Stimulated activated naive CD8-positive, alpha-beta T cell treated with anti-CD3 and anti-CD28 coated beads, Interleukin-15, Interleukin-2, amounts not matched to agents 100 ng/mL and 50 ng/mL, for 24 hours (primary cell): ENCODE data around the gene TMEM42.

Source experiments
- H3K27ac Mint-ChIP-seq: one replicate; pipeline ENCODE4 v1.8.0; 2021; ENCODE audit warnings: mild to moderate bottlenecking, mixed read lengths
- H3K27me3 Mint-ChIP-seq: one replicate; pipeline ENCODE4 v1.8.0; 2021; ENCODE audit warnings: mixed read lengths
- H3K36me3 Mint-ChIP-seq: one replicate; pipeline ENCODE4 v1.8.0; 2021; ENCODE audit warnings: low read depth, mixed read lengths
- H3K4me1 Mint-ChIP-seq: one replicate; pipeline ENCODE4 v1.8.0; 2021; ENCODE audit warnings: low read depth, mixed read lengths
- H3K4me3 Mint-ChIP-seq: one replicate; pipeline ENCODE4 v1.8.0; 2021; ENCODE audit warnings: mild to moderate bottlenecking, mixed read lengths
- H3K9me3 Mint-ChIP-seq: one replicate; pipeline ENCODE4 v1.8.0; 2021; ENCODE audit warnings: mixed read lengths

Gene TMEM42

DNA sequence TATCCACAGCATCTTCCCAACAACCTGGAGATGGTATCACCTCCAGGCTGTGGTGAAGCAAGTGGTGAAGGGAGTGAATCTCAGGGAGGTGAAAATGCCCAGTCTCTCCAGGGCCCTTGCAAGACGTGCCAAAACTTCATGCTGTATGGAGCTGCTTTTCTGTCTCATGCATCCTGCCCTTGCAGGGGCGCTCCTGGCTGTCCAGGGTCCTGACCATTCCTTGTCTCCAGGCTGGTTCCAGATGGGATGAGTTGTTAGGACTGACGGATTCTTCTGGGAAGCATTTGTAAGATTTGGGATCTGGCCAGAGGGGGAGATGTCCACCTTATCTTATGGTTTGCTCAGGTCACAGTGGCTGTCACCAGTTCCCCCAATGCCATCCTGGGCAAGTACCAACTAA lies 28.5 kb downstream of the TMEM42 start:
- Mint-ChIP-seq H3K36me3 (no peaks in the 10 kb centered on the region), H3K4me3 (no peak overlapping the region), H3K27ac (no peak overlapping the region)

DNA sequence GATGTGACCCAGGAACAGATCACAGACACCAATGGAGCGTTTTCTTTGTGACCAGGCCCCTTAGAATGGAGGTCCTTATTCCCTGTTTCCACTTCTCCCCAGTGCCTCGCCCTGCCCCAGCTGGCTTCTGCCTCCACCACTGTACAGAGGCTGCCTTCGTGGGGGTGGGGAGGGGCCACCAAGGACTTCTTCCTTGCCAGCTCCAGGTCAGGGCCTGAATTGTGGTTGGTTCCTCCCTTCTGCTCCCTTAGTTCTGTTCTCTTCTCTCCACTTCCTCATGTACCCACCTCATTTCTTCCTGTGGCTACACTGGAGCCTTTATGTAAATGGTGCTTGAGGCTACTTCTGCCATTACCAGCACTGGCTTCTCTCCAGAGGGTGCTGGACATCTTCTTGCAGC lies 29.1 kb downstream of the TMEM42 start:
- Mint-ChIP-seq H3K9me3 (no peaks in the 10 kb centered on the region), H3K27ac (no peak overlapping the region), H3K4me3 (no peak overlapping the region), H3K36me3 (no peaks in the 10 kb centered on the region), H3K27me3 (peaks cover 11% of the 10 kb centered on the region), H3K4me1 (no peaks in the 10 kb centered on the region)

More for the DNA sequence above, 28.5 kb downstream of the TMEM42 start:
- Mint-ChIP-seq H3K27me3 (peaks cover 15% of the 10 kb centered on the region), H3K9me3 (no peaks in the 10 kb centered on the region), H3K4me1 (no peaks in the 10 kb centered on the region)

GRCh38 chr3:44892689-44893088 lies 31.0 kb downstream of the TMEM42 start:
- Mint-ChIP-seq H3K4me3 (no peak overlapping the region), H3K9me3 (no peaks in the 10 kb centered on the region), H3K27me3 (peaks cover 5% of the 10 kb centered on the region), H3K4me1 (no peaks in the 10 kb centered on the region), H3K36me3 (no peaks in the 10 kb centered on the region), H3K27ac (no peak overlapping the region)

DNA sequence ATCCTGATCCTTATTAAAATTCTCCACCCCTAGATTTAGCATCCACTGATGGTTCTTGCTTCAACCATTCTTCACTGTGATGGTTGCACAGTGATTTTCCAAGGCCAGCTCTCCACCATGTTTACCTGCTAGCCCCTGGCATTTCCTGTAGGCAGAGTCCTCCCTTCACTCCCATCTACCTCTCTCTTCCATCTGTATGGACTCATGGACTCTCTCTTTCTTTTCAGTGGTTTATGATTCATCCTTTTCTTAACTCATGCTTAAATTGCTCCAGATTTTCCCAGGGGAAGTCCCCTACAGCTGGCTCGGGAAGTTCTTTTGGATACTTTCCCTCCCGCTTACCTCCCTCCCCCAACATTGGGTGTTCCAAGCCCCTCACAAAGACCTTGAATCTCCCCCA lies 31.4 kb downstream of the TMEM42 start:
- Mint-ChIP-seq H3K4me1 (no peaks in the 10 kb centered on the region), H3K9me3 (no peaks in the 10 kb centered on the region), H3K4me3 (no peak overlapping the region), H3K36me3 (no peaks in the 10 kb centered on the region), H3K27ac (no peak overlapping the region), H3K27me3 (peaks cover 5% of the 10 kb centered on the region)

GRCh38 chr3:44894485-44894884 lies 32.8 kb downstream of the TMEM42 start:
- H3K36me3 Mint-ChIP-seq: no peaks in the 10 kb centered on the region
- H3K27me3 Mint-ChIP-seq: peaks cover 6% of the 10 kb centered on the region
- H3K4me3 Mint-ChIP-seq: no peak overlapping the region
- no peaks in the 10 kb centered on the region for H3K4me1 Mint-ChIP-seq
- H3K27ac Mint-ChIP-seq: no peak overlapping the region
- H3K9me3 Mint-ChIP-seq: no peaks in the 10 kb centered on the region

GRCh38 chr3:44896440-44896839 lies 34.7 kb downstream of the TMEM42 start:
- Mint-ChIP-seq H3K27ac (no peak overlapping the region), H3K9me3 (no peaks in the 10 kb centered on the region), H3K4me1 (no peaks in the 10 kb centered on the region), H3K27me3 (peaks cover 16% of the 10 kb centered on the region), H3K4me3 (no peak overlapping the region), H3K36me3 (no peaks in the 10 kb centered on the region)

DNA sequence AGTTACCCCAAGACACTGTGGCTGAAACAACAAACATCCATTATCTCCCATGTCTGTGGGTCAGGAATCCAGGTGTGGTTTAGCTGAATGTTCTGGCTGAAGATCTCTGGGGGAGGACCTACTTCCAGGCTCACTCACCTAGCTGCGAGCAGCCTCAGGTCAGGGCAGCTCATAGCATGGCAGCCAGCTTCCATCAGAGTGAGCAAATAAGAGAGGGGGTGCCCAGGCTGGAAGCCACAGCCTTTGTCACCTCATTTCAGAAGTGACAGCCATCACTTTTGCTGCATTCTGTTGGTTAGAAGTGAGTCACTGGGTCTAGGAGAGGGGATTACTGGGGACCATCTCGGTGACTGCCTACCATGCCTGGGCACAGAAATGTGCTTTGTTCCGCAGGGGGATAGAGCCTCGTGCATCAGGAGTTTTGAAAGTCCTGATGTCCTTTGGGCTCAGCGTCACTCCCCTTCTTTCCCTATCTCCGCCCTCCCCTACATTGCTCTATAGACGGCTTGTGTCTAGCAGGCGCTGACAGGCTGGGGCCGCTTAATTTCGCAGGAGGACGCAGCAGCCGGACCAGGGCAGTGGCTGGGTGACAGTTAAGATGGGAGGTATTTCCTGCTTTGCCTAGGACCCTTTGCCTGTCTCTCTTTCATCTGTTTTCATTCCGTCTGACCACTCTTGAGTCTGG lies 38.1 kb downstream of the TMEM42 start:
- no peak overlapping the region for H3K27ac Mint-ChIP-seq
- no peaks in the 10 kb centered on the region for H3K4me1 Mint-ChIP-seq
- peaks cover 16% of the 10 kb centered on the region for H3K27me3 Mint-ChIP-seq
- H3K36me3 Mint-ChIP-seq: no peaks in the 10 kb centered on the region
- no peak overlapping the region for H3K4me3 Mint-ChIP-seq
- no peaks in the 10 kb centered on the region for H3K9me3 Mint-ChIP-seq

GRCh38 chr3:44902628-44903027 lies 40.9 kb downstream of the TMEM42 start:
- no peak overlapping the region for H3K27ac Mint-ChIP-seq
- no peaks in the 10 kb centered on the region for H3K36me3 Mint-ChIP-seq
- no peaks in the 10 kb centered on the region for H3K9me3 Mint-ChIP-seq
- no peaks in the 10 kb centered on the region for H3K4me1 Mint-ChIP-seq
- peaks cover 17% of the 10 kb centered on the region for H3K27me3 Mint-ChIP-seq
- no peak overlapping the region for H3K4me3 Mint-ChIP-seq

- Mint-ChIP-seq H3K27me3 (peaks cover 22% of the 10 kb centered on the region), H3K27ac (no peak overlapping the region), H3K4me1 (no peaks in the 10 kb centered on the region), H3K9me3 (peaks cover 3% of the 10 kb centered on the region), H3K4me3 (no peak overlapping the region), H3K36me3 (no peaks in the 10 kb centered on the region)
These were observed 41.6 kb downstream of the TMEM42 start for GRCh38 chr3:44903314-44903713.

GRCh38 chr3:44903751-44904150 lies 42.0 kb downstream of the TMEM42 start:
- peaks cover 25% of the 10 kb centered on the region for H3K27me3 Mint-ChIP-seq
- peaks cover 3% of the 10 kb centered on the region for H3K9me3 Mint-ChIP-seq
- H3K36me3 Mint-ChIP-seq: no peaks in the 10 kb centered on the region
- no peaks in the 10 kb centered on the region for H3K4me1 Mint-ChIP-seq
- H3K27ac Mint-ChIP-seq: no peak overlapping the region
- H3K4me3 Mint-ChIP-seq: no peak overlapping the region

DNA sequence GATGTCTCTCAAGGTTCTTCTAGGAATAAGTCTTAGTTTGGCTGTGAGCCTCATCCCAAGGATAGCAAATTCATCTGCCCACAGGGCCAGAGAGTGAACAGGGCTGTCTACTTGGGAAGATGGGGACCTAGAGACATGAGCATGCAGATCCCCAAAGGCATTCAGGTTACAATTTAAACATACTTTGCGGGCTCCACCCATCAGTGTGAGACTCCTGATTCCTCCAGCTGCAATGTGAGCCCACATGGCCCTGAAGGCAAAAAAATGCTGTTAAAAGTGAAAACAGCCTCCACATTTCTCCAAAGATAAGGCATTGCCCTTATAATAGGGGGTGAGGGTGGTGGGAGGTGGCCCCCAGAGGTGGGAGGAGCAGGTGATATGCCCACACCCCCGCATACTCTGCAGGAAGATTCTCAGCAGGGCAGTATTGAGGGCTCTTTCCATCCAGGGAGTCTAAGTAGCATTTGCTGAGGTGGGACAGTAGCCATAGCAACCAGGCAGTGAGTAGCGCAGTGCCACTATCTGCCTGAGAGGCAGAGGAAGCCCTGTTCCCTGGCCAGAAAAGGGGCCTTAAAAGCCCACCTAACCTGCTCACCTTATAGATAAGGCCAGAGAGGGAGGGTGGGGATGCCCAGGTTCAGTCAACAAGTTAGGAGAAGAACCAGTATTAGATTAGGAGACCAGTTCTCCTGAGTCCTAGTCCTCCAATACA lies 43.9 kb downstream of the TMEM42 start:
- Mint-ChIP-seq H3K36me3 (no peaks in the 10 kb centered on the region), H3K4me3 (no peak overlapping the region), H3K4me1 (no peaks in the 10 kb centered on the region), H3K27ac (no peak overlapping the region), H3K9me3 (peaks cover 3% of the 10 kb centered on the region), H3K27me3 (peaks cover 25% of the 10 kb centered on the region)

- no peak overlapping the region for H3K27ac Mint-ChIP-seq
- H3K27me3 Mint-ChIP-seq: peaks cover 24% of the 10 kb centered on the region
These were observed 45.3 kb downstream of the TMEM42 start for GRCh38 chr3:44906997-44907396.

DNA sequence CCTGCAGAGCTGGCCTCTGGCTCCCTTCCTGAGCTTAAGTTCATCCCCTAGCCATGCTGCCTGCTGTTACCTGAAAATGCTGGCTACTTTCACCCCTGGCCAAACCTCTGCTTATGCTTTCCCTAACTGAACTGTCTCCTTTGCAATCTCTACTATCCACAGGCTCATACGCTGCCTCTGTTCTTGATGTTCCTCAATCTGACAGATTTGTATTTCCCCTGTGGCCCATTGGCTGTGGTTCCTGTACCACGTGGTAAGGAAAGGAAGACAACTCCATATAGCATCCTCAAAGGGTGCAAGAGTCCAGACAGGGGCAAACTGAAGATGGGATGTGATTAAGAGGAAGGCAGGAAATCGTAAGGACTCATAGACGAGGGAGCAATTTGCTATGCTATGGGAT lies 45.9 kb downstream of the TMEM42 start:
- Mint-ChIP-seq H3K4me3 (no peak overlapping the region), H3K27ac (no peak overlapping the region), H3K27me3 (peaks cover 24% of the 10 kb centered on the region), H3K36me3 (no peaks in the 10 kb centered on the region), H3K9me3 (peaks cover 3% of the 10 kb centered on the region), H3K4me1 (no peaks in the 10 kb centered on the region)

More at GRCh38 chr3:44906997-44907396, 45.3 kb downstream of the TMEM42 start:
- Mint-ChIP-seq H3K9me3 (peaks cover 3% of the 10 kb centered on the region), H3K4me1 (no peaks in the 10 kb centered on the region), H3K4me3 (no peak overlapping the region), H3K36me3 (no peaks in the 10 kb centered on the region)

DNA sequence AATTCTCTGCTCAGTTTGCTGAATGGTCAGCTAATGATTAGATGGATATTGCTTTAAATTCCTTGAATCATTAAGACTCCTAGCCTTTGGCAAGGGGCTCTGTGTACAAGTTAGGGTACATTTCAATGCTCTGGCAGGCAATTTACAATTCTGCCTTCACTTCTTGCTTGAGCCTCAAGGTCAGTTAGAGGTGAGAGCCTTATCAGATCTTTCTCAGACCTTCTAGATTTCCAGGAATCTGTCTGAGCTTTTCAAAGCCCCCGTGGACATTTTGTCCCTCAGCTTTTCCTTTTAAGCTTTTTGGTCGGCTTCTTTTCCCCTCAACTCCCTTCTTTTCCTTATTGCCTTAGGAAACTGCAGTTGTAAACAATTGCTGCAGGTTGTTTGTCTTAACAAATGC lies 47.4 kb downstream of the TMEM42 start:
- Mint-ChIP-seq H3K27ac (no peak overlapping the region), H3K4me1 (no peaks in the 10 kb centered on the region), H3K36me3 (no peaks in the 10 kb centered on the region), H3K9me3 (peaks cover 3% of the 10 kb centered on the region), H3K4me3 (no peak overlapping the region), H3K27me3 (peaks cover 24% of the 10 kb centered on the region)

GRCh38 chr3:44910693-44911092 lies 49.0 kb downstream of the TMEM42 start:
- H3K27ac Mint-ChIP-seq: no peak overlapping the region
- no peak overlapping the region for H3K4me3 Mint-ChIP-seq
- peaks cover 3% of the 10 kb centered on the region for H3K9me3 Mint-ChIP-seq
- no peaks in the 10 kb centered on the region for H3K36me3 Mint-ChIP-seq
- no peaks in the 10 kb centered on the region for H3K4me1 Mint-ChIP-seq
- H3K27me3 Mint-ChIP-seq: peaks cover 24% of the 10 kb centered on the region
